SK-N-SH (cell line): ENCODE measurements around the gene FRYL.

ENCODE experiments used
- CTCF ChIP-seq: fragments of 200-600 bp; sonication (generic); IDR thresholded peaks from 2 replicates; pipeline ENCODE4 v1.6.1; 2017; ENCODE audit warnings: antibody characterized with exemption, mild to moderate bottlenecking, moderate library complexity
- MXI1 ChIP-seq: IDR thresholded peaks from 2 replicates; pipeline ENCODE4 v1.6.1; 2012; ENCODE audit warnings: mild to moderate bottlenecking, low read depth, low read length, improper control_type of control experiment
- POLR2AphosphoS5 ChIP-seq: IDR thresholded peaks from 2 replicates; pipeline ENCODE4 v1.6.1; 2012; ENCODE audit warnings: low read depth, low read length
- RFX5 ChIP-seq: IDR thresholded peaks from 2 replicates; pipeline ENCODE4 v1.6.1; 2012; ENCODE audit warnings: mild to moderate bottlenecking, improper control_type of control experiment, low read length

- TF ChIP-seq CTCF (no peak), RFX5 (peak; percentile 72), POLR2AphosphoS5 (no peak), MXI1 (no peak)
Measured at GRCh38 chr4:48790561-48790960, 10.5 kb upstream of the FRYL start.
